GM23248 (cell line): ENCODE data around the gene ZNF438. TPM values are rescaled to one million over a fixed set of nuclear protein-coding genes. Genes with fewer than 3 reads are reported as not detected.

ENCODE experiments used
- DNase-seq: peaks from one replicate; pipeline ENCODE4 v3.0.0-alpha.2; 2015
- H2AFZ ChIP-seq: fragments of 200-600 bp; sonication (generic); 2 replicates; pipeline ENCODE4 v1.6.1; 2016; ENCODE audit warnings: antibody characterized with exemption
- H3F3A ChIP-seq: fragments of 200-600 bp; sonication (generic); 2 replicates; pipeline ENCODE4 v1.6.1; 2016; ENCODE audit warnings: mild to moderate bottlenecking, antibody characterized with exemption, mixed run types; ENCODE audit not compliant: insufficient read depth
- H3K27ac ChIP-seq: fragments of 200-600 bp; sonication (generic); 2 replicates; pipeline ENCODE4 v1.5.1; 2016; ENCODE audit warnings: mild to moderate bottlenecking
- H3K27me3 ChIP-seq: fragments of 200-600 bp; sonication (generic); replicated peaks from 2 replicates; pipeline ENCODE4 v1.6.1; 2016; ENCODE audit warnings: mild to moderate bottlenecking; ENCODE audit not compliant: insufficient read depth
- H3K36me3 ChIP-seq: fragments of 200-600 bp; sonication (generic); 2 replicates; pipeline ENCODE4 v1.6.1; 2016; ENCODE audit warnings: low read depth, mild to moderate bottlenecking
- H3K4me1 ChIP-seq: fragments of 200-600 bp; sonication (generic); 2 replicates; pipeline ENCODE4 v1.6.1; 2016; ENCODE audit warnings: mild to moderate bottlenecking; ENCODE audit not compliant: insufficient read depth
- H3K4me2 ChIP-seq: fragments of 200-600 bp; sonication (generic); one replicate; pipeline ENCODE4 v1.6.1; 2016; ENCODE audit warnings: mild to moderate bottlenecking; ENCODE audit not compliant: unreplicated experiment
- H3K4me3 ChIP-seq: fragments of 200-600 bp; sonication (generic); 2 replicates; pipeline ENCODE4 v1.5.1; 2016; ENCODE audit warnings: mild to moderate bottlenecking
- H3K79me2 ChIP-seq: fragments of 200-600 bp; sonication (generic); 2 replicates; pipeline ENCODE4 v1.6.1; 2016; ENCODE audit warnings: mild to moderate bottlenecking; ENCODE audit not compliant: insufficient read depth
- H3K9ac ChIP-seq: fragments of 200-600 bp; sonication (generic); 2 replicates; pipeline ENCODE4 v1.6.1; 2016; ENCODE audit warnings: mild to moderate bottlenecking
- H3K9me2 ChIP-seq: fragments of 200-600 bp; sonication (generic); 2 replicates; pipeline ENCODE4 v1.6.1; 2016; ENCODE audit warnings: mixed run types, mild to moderate bottlenecking, moderate library complexity; ENCODE audit not compliant: insufficient read depth
- H3K9me3 ChIP-seq: fragments of 200-600 bp; sonication (generic); one replicate; pipeline ENCODE4 v1.6.1; 2017; ENCODE audit warnings: low read depth
- H4K20me1 ChIP-seq: fragments of 200-600 bp; sonication (generic); 2 replicates; pipeline ENCODE4 v1.6.0; 2016; ENCODE audit not compliant: insufficient read depth
- EZH2 ChIP-seq: fragments of 200-600 bp; sonication (generic); IDR thresholded peaks from 2 replicates; pipeline ENCODE4 v1.6.1; 2018; ENCODE audit warnings: antibody characterized with exemption, mild to moderate bottlenecking; ENCODE audit not compliant: insufficient read depth, poor library complexity, severe bottlenecking
- EZH2phosphoT487 ChIP-seq: fragments of 200-600 bp; sonication (generic); IDR thresholded peaks from 2 replicates; pipeline ENCODE4 v1.6.1; 2018; ENCODE audit warnings: antibody characterized with exemption, moderate library complexity, mild to moderate bottlenecking, low read depth; ENCODE audit not compliant: insufficient read depth
- WGBS, 2 experiments: methylation state at CpG; one replicate each; pipeline ENCODE4 v1.1.6; 2015 to 2017; ENCODE audit warnings: low lambda C conversion rate in 2 of 2, low coverage in 1 of 2; ENCODE audit errors: missing lambda C conversion rate in 2 of 2; 5-methylcytosine and 5-hydroxymethylcytosine counted together
- in situ Hi-C: fragments of 300-500 bp; cut with MboI; formaldehyde crosslinking; loops from 2 replicates; pipeline ENCODE4 v1.15.0; 2020
- polyA plus RNA-seq: library from polyadenylated mRNA; unstranded; fragments of >200 nt; fragmentation: Nextera tagmentation; extraction: Ambion mirVana; gene quantifications from 2 replicates; pipeline ENCODE4 v1.2.1, GENCODE V29; 2016
- total RNA-seq: library from RNA; depleted of rRNA; stranded (reverse); fragments of >200 nt; shearing (Covaris generic); gene quantifications from 2 replicates; pipeline ENCODE4 v1.2.3, GENCODE V29; 2014

Gene ZNF438
- total and polyA plus RNA-seq, 2 experiments from 2014 or later: 2.9 to 4.1 TPM

DNA sequence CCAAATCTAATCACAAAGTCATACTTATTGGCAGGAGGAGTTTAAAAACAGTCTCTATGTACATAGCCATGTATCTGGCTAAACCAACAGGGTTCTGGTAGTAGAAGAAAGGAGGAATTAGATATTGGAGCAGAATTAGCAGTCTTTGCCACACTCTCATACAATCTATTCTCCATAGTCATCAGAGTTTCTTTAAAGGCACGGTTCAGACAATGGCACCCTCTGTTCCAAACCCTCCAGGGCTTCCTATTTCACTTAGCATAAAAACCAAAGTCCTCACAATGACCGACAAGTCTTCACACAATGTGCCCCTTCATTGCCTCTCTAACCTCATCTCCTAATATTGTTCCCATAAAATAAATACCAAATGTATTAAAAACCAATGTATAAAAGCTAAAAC lies 12.7 kb downstream of the ZNF438 start:
- Histone ChIP-seq H3K9me2 (no peaks in the 10 kb centered on the region), H3K9me3 (no peaks in the 10 kb centered on the region), H4K20me1 (no peaks in the 10 kb centered on the region), H3K4me1 (peaks cover 3% of the 10 kb centered on the region; the same call in 1 of the 2 replicates), H3K27me3 (no peaks in the 10 kb centered on the region), H2AFZ (no peak overlapping the region), H3K9ac (no peak overlapping the region), H3K4me2 (no peak overlapping the region), H3K36me3 (no peaks in the 10 kb centered on the region), H3K79me2 (peaks cover 38% of the 10 kb centered on the region), H3K27ac (no peak overlapping the region), H3K4me3 (no peak overlapping the region), H3F3A (no peaks in the 10 kb centered on the region)
- 91 to 94% methylated on average over 2 of the region's 2 CpGs for WGBS, 2 experiments
- TF ChIP-seq EZH2phosphoT487 (no peak), EZH2 (no peak)
- DNase-seq: no peak
- in situ Hi-C loops: no loop called here

DNA sequence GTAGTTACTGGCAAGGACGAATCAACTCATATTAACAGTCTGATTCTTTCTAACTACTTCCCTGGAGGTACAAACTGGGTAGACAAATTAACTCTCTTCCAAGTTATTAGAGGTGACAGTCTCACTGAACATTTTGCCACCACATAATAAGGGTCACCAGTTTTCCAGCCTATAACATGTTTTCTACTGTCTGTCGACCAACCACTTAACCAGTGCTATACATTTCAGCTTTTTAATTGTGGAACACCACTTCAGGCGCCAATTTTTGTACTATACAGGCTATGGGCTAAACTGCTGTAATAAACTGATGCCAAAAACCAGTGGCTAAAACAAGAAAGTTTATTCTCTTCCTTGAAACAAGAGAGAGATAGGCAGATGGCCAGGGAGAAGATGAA lies 13.3 kb downstream of the ZNF438 start:
- H3F3A ChIP-seq: no peaks in the 10 kb centered on the region
- WGBS, 2 experiments: 86 to 87% methylated on average over 3 of the region's 3 CpGs
- H3K9ac ChIP-seq: no peak overlapping the region
- no peaks in the 10 kb centered on the region for H3K36me3 ChIP-seq
- TF ChIP-seq EZH2 (no peak), EZH2phosphoT487 (no peak)
- in situ Hi-C loops: no loop called here
- H3K9me3 ChIP-seq: no peaks in the 10 kb centered on the region
- H4K20me1 ChIP-seq: no peaks in the 10 kb centered on the region
- H3K4me3 ChIP-seq: no peak overlapping the region
- H3K79me2 ChIP-seq: peaks cover 32% of the 10 kb centered on the region
- no peaks in the 10 kb centered on the region for H3K9me2 ChIP-seq
- H3K27me3 ChIP-seq: no peaks in the 10 kb centered on the region
- no peak for DNase-seq
- H3K27ac ChIP-seq: no peak overlapping the region
- H3K4me1 ChIP-seq: peaks cover 3% of the 10 kb centered on the region; the same call in 1 of the 2 replicates
- no peak overlapping the region for H3K4me2 ChIP-seq
- H2AFZ ChIP-seq: no peak overlapping the region

DNA sequence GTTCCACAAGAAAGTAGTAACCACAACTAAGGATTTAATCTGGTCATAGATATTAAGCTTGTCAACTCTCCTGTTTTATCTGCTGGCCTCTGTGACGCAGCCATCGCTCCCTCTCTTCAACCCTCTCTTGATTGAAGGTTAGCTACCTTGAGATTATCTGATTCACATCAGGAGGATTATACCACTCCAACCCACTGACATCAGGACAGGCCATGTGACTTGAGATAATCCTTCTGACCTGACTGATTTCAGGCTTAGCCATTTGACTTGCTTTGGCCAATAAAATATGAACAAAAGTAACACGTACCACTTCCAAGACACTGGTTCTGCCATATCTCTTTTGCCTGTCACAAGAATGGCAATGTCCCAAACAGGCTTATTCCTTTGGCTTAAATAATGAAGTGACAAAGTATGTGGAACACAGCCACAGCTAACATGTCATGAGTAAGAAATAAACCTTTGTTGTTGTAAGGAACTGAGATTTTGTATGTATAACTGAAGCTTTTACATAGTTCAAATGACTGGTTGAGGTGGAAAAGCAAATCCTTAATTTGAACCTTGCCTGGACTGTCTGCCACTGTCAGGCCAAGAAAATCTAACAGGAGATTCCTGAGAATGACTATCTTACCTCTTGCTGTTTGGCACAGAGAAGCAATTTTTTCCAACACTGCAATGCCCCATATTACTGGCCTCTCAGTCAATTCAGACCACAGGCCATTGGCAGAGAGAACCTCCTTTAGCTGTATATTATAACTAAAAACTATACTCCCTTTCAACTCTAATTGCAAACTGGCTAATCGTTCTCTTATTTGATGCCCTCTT lies 13.9 kb downstream of the ZNF438 start:
- Histone ChIP-seq H3K4me1 (peaks cover 3% of the 10 kb centered on the region; the same call in 1 of the 2 replicates), H3F3A (no peaks in the 10 kb centered on the region), H3K9me2 (no peaks in the 10 kb centered on the region), H3K4me3 (no peak overlapping the region), H4K20me1 (no peaks in the 10 kb centered on the region), H3K36me3 (no peaks in the 10 kb centered on the region), H3K9me3 (no peaks in the 10 kb centered on the region), H3K27me3 (no peaks in the 10 kb centered on the region), H3K9ac (no peak overlapping the region), H3K27ac (no peak overlapping the region), H3K4me2 (no peak overlapping the region), H2AFZ (no peak overlapping the region), H3K79me2 (peaks cover 32% of the 10 kb centered on the region)
- WGBS, 2 experiments: 69 to 79% methylated on average over 4 of the region's 4 CpGs
- TF ChIP-seq EZH2 (no peak), EZH2phosphoT487 (no peak)
- in situ Hi-C loops: no loop called here
- DNase-seq: no peak

DNA sequence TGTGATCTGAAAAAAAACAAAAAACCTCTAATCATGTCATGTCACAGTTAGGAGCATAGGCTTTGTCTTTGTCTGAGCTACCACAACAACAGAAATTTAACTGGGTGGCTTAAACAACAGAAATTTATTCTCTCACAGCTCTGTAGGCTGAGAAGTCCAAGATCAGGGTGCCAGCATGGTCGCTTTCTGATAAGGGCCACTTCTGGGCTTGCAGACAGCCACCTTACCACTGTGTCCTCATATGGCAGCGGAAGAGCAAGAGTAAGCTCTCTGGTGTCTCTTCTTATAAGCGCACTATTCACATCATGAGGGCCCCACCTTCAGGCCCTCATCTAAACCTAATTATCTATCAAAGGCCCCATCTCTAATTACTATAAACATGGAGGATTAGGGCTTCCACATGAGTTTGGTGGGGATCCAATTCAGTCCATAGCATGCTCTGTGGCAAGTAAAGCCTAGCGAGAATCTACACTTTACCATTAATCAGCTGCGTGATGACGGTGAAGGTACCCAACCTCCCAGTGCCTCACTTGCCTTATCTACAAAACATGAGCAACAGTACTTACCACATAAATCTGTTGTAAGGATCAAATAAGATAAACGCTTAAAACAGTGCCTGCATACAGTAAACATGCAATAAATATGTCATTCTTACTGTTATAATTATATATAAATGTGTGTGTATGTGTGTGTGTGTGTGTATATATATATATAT lies 17.3 kb downstream of the ZNF438 start:
- H4K20me1 ChIP-seq: no peaks in the 10 kb centered on the region
- H3K9ac ChIP-seq: no peak overlapping the region
- H2AFZ ChIP-seq: no peak overlapping the region
- no peaks in the 10 kb centered on the region for H3F3A ChIP-seq
- H3K79me2 ChIP-seq: 0 out of 2 replicates have a peak, but pooled peaks cover 8% of the 10 kb centered on the region
- no peaks in the 10 kb centered on the region for H3K36me3 ChIP-seq
- TF ChIP-seq EZH2phosphoT487: no peak
- TF ChIP-seq EZH2: no peak
- in situ Hi-C loops: no loop called here
- H3K4me3 ChIP-seq: no peak overlapping the region
- 94 to 98% methylated on average over 7 of the region's 7 CpGs for WGBS, 2 experiments
- no peaks in the 10 kb centered on the region for H3K27me3 ChIP-seq
- no peak overlapping the region for H3K4me2 ChIP-seq
- H3K9me3 ChIP-seq: no peaks in the 10 kb centered on the region
- no peak for DNase-seq
- no peak overlapping the region for H3K27ac ChIP-seq
- H3K9me2 ChIP-seq: no peaks in the 10 kb centered on the region
- H3K4me1 ChIP-seq: peaks cover 3% of the 10 kb centered on the region; the same call in 1 of the 2 replicates
